ENCODE results near the gene SMC1B. TPM values are rescaled to one million over a fixed set of nuclear protein-coding genes. Genes with fewer than 3 reads are reported as not detected.

SMC1B gene
- total RNA-seq, 4 donors from 2014 or later: 0.13 TPM; not detected in 3

DNA sequence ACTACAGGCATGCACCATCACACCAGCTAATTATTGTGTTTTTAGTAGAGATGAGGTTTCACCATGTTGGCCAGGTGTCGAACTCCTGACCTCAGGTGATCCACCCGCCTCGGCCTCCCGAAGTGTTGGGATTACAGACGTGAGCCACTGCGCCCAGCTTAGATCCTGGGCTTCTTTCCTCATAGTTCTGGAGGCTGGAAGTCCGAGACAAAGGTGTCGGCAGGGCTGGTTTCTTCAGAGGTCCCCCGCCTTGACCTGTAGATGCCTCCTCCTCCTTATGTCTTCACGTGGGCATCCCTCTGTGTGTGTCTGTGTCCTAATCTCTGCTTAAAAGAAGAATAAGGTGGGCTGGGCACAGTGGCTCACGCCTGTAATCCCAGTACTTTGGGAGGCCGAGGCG lies 45.1 kb upstream of the SMC1B start:
- H3K9me3 ChIP-seq: no peaks in the 10 kb centered on the region
- no peak for DNase-seq (ENCODE audit: extremely low spot score)
- no peaks in the 10 kb centered on the region for H3K36me3 ChIP-seq
- peaks cover 0 to 16% (median 2%) of the 10 kb centered on the region in 4 donors for H3K4me1 ChIP-seq
- 96% methylated on average over 10 of the region's 13 CpGs for WGBS
- H3K4me3 ChIP-seq: no peak overlapping the region
- H3K27ac ChIP-seq (replicated peaks in 1 of 4): no peak overlapping the region
- TF ChIP-seq EP300 (IDR thresholded peaks at IDR 0.05) (no peak), POLR2AphosphoS5 (IDR thresholded peaks at IDR 0.05) (no peak), POLR2A (IDR thresholded peaks at IDR 0.05; ENCODE audit: low read depth) (no peak)
- TF ChIP-seq, protein P1, sequence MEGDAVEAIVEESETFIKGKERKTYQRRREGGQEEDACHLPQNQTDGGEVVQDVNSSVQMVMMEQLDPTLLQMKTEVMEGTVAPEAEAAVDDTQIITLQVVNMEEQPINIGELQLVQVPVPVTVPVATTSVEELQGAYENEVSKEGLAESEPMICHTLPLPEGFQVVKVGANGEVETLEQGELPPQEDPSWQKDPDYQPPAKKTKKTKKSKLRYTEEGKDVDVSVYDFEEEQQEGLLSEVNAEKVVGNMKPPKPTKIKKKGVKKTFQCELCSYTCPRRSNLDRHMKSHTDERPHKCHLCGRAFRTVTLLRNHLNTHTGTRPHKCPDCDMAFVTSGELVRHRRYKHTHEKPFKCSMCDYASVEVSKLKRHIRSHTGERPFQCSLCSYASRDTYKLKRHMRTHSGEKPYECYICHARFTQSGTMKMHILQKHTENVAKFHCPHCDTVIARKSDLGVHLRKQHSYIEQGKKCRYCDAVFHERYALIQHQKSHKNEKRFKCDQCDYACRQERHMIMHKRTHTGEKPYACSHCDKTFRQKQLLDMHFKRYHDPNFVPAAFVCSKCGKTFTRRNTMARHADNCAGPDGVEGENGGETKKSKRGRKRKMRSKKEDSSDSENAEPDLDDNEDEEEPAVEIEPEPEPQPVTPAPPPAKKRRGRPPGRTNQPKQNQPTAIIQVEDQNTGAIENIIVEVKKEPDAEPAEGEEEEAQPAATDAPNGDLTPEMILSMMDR (IDR thresholded peaks at IDR 0.05): no peak
- peaks cover 0 to 16% (median 0%) of the 10 kb centered on the region in 4 donors for H3K27me3 ChIP-seq
- intact Hi-C loops (cut with DNase I): no loop called here

DNA sequence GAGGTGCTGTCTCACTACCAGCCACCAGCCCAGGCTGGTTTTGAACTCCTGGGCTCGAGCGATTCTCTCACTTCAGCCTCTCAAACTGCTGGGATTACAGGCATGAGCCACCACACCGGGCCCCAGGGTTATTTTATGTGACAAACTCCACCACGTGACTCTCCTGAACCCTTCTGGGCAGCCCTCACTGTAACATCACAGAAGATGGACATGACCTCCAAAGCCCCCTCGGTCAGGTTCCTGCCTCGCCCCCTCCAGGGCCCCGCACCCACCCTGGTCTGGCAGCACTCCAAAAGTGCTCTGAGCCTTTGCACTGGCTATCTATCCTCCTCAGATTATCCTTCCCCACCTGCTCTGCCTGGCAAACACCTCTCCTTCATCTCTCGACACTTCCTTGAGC lies 43.4 kb upstream of the SMC1B start:
- intact Hi-C loops (cut with DNase I): no loop called here
- Histone ChIP-seq H3K4me1 (peaks cover 0 to 32% (median 16%) of the 10 kb centered on the region in 4 donors), H3K27ac (replicated peaks in 1 of 4) (no peak overlapping the region), H3K9me3 (no peaks in the 10 kb centered on the region), H3K36me3 (no peaks in the 10 kb centered on the region), H3K27me3 (peaks cover 0 to 20% (median 0%) of the 10 kb centered on the region in 4 donors), H3K4me3 (no peak overlapping the region)
- no peak for DNase-seq (ENCODE audit: extremely low spot score)
- 96% methylated on average over 8 of the region's 8 CpGs for WGBS
- TF ChIP-seq EP300 (IDR thresholded peaks at IDR 0.05) (no peak), POLR2AphosphoS5 (IDR thresholded peaks at IDR 0.05) (no peak)
- TF ChIP-seq, protein P1 (IDR thresholded peaks at IDR 0.05): no peak

DNA sequence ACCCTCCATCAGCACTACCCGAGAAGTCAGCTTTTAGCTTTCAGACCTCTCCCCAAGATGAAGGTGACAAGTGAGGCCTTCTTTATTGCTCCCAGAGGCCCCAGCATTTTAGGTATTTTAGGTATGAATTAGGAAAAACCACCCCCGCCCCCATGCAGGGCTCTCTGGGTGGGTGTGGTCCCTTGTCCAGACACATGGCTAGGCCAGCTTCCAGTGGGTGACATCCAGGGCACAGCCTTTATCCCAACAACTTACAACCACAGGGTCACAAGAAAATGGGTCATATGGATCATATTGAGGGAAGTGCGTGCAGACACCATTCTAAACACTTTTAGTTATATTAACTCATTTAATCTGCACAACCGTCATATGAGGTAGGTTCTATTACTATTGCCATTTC lies 42.2 kb upstream of the SMC1B start:
- no peak overlapping the region for H3K4me3 ChIP-seq
- intact Hi-C loops (cut with DNase I): no loop called here
- no peaks in the 10 kb centered on the region for H3K36me3 ChIP-seq
- no peak for DNase-seq (ENCODE audit: extremely low spot score)
- H3K9me3 ChIP-seq: no peaks in the 10 kb centered on the region
- no peak overlapping the region for H3K27ac ChIP-seq (replicated peaks in 1 of 4)
- TF ChIP-seq POLR2A (IDR thresholded peaks at IDR 0.05; ENCODE audit: low read depth) (no peak), POLR2AphosphoS5 (IDR thresholded peaks at IDR 0.05) (no peak), EP300 (IDR thresholded peaks at IDR 0.05) (no peak)
- TF ChIP-seq, protein P1 (IDR thresholded peaks at IDR 0.05): no peak
- H3K27me3 ChIP-seq: peaks cover 0 to 23% (median 0%) of the 10 kb centered on the region in 4 donors
- peaks cover 0 to 38% (median 24%) of the 10 kb centered on the region in 4 donors for H3K4me1 ChIP-seq
- WGBS: 89% methylated on average over 4 of the region's 4 CpGs

DNA sequence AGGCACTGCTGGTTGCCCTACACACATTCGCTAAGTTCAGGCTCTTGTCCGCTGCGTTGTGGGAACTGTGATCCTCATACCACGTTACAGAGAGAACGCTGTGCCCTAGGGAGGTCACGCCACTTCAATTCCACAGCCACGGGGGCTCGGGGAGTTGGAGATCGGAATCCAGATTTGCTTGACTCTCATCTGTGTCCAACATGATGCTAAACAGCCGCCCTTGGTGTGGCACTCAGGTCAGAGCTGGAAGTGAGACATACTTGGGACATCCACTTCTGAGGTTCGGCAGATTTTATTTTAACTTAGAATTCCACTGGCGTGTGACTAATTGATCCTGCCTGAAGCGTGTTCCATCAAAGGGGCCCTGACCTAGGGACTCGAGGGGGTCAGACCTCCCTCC lies 41.8 kb upstream of the SMC1B start:
- H3K9me3 ChIP-seq: no peaks in the 10 kb centered on the region
- no peak for TF ChIP-seq POLR2AphosphoS5 (IDR thresholded peaks at IDR 0.05)
- TF ChIP-seq POLR2A (IDR thresholded peaks at IDR 0.05; ENCODE audit: low read depth): no peak
- no peak for TF ChIP-seq EP300 (IDR thresholded peaks at IDR 0.05)
- TF ChIP-seq, protein P1 (IDR thresholded peaks at IDR 0.05): no peak
- no peak for DNase-seq (ENCODE audit: extremely low spot score)
- H3K27me3 ChIP-seq: peaks cover 0 to 23% (median 0%) of the 10 kb centered on the region in 4 donors
- no peak overlapping the region for H3K4me3 ChIP-seq
- peaks cover 0 to 42% (median 27%) of the 10 kb centered on the region in 4 donors for H3K4me1 ChIP-seq
- no peaks in the 10 kb centered on the region for H3K36me3 ChIP-seq
- intact Hi-C loops (cut with DNase I): no loop called here
- H3K27ac ChIP-seq (replicated peaks in 1 of 4): no peak overlapping the region
- WGBS: 80% methylated on average over 13 of the region's 14 CpGs

DNA sequence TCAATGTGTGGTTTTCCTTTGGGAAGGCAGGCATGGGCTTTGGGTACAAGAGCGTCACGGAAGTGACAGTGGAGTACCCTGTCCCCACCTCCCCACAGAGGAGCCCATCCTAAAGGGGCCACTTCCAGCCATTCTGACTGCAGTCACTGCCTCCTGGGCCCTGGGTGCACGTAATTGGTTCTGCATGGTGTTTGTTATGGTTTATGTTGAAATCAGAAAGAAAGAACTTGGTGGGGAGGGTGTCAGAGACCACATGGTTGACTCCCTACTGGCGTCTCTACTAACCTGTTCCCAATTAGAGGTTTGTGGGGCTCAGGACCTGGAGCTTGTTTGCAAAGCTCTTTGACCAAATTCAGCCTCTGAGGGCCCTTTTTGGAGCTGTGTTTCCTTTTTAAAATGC lies 40.9 kb upstream of the SMC1B start:
- no peak for DNase-seq (ENCODE audit: extremely low spot score)
- Histone ChIP-seq H3K4me3 (no peak overlapping the region), H3K27ac (replicated peaks in 1 of 4) (no peak overlapping the region), H3K36me3 (no peaks in the 10 kb centered on the region), H3K4me1 (peaks cover 0 to 41% (median 31%) of the 10 kb centered on the region in 4 donors), H3K27me3 (peaks cover 0 to 17% (median 0%) of the 10 kb centered on the region in 4 donors), H3K9me3 (no peaks in the 10 kb centered on the region)
- intact Hi-C loops (cut with DNase I): loop anchor here (5.0 kb wide), 1 partner anchor 48 kb away; the partner anchor contains the start of gene FBLN1
- TF ChIP-seq POLR2A (IDR thresholded peaks at IDR 0.05; ENCODE audit: low read depth): no peak
- TF ChIP-seq POLR2AphosphoS5 (IDR thresholded peaks at IDR 0.05): no peak
- TF ChIP-seq, protein P1 (IDR thresholded peaks at IDR 0.05): no peak
- TF ChIP-seq EP300 (IDR thresholded peaks at IDR 0.05): no peak
- 78% methylated on average over 4 of the region's 4 CpGs for WGBS

Measured in esophagus muscularis mucosa (tissue), 4 donors.